Measurements from ENCODE around the gene WDR3. TPM values are rescaled to one million over a fixed set of nuclear protein-coding genes. Genes with fewer than 3 reads are reported as not detected.

The WDR3 gene
- total RNA-seq, 1 donor from 2014 or later: 31.8 TPM

- H3K36me3 Mint-ChIP-seq (ENCODE audit: low read depth, unreplicated experiment): no peaks in the 10 kb centered on the region
- Histone ChIP-seq H2AFZ (ENCODE audit: low read depth, low read length) (no peak overlapping the region), H3K4me1 (ENCODE audit: insufficient read depth, low read length) (no peaks in the 10 kb centered on the region), H3K79me2 (ENCODE audit: insufficient read depth, low read length) (no peaks in the 10 kb centered on the region), H3K4me2 (ENCODE audit: low read length) (no peak overlapping the region), H4K20me1 (ENCODE audit: insufficient read depth, low read length) (no peaks in the 10 kb centered on the region), H3K36me3 (ENCODE audit: insufficient read depth, low read length) (no peaks in the 10 kb centered on the region), H3K9ac (ENCODE audit: low read length) (no peak overlapping the region), H3K9me3 (ENCODE audit: insufficient read depth, low read depth, low read length) (no peaks in the 10 kb centered on the region), H3K27ac (ENCODE audit: low read depth, low read length) (no peak overlapping the region), H3K4me3 (ENCODE audit: insufficient read depth, low read depth, low read length) (no peak overlapping the region), H3K27me3 (ENCODE audit: insufficient read depth, low read length) (no peaks in the 10 kb centered on the region)
- FAIRE-seq (no peak), DNase-seq (ENCODE audit: low read depth) (no peak)
- no peaks in the 10 kb centered on the region for H3K9me3 Mint-ChIP-seq (ENCODE audit: unreplicated experiment)
- H3K27ac Mint-ChIP-seq (ENCODE audit: unreplicated experiment): no peak overlapping the region
- TF ChIP-seq EZH2 (IDR thresholded peaks at IDR 0.05; ENCODE audit: insufficient read depth, low read length): no peak
- TF ChIP-seq, protein P1, sequence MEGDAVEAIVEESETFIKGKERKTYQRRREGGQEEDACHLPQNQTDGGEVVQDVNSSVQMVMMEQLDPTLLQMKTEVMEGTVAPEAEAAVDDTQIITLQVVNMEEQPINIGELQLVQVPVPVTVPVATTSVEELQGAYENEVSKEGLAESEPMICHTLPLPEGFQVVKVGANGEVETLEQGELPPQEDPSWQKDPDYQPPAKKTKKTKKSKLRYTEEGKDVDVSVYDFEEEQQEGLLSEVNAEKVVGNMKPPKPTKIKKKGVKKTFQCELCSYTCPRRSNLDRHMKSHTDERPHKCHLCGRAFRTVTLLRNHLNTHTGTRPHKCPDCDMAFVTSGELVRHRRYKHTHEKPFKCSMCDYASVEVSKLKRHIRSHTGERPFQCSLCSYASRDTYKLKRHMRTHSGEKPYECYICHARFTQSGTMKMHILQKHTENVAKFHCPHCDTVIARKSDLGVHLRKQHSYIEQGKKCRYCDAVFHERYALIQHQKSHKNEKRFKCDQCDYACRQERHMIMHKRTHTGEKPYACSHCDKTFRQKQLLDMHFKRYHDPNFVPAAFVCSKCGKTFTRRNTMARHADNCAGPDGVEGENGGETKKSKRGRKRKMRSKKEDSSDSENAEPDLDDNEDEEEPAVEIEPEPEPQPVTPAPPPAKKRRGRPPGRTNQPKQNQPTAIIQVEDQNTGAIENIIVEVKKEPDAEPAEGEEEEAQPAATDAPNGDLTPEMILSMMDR (IDR thresholded peaks at IDR 0.05; ENCODE audit: insufficient read depth, low read depth, low read length): no peak
- no peak overlapping the region for H3K4me3 Mint-ChIP-seq (ENCODE audit: unreplicated experiment)
- H3K4me1 Mint-ChIP-seq (ENCODE audit: low read depth, unreplicated experiment): no peaks in the 10 kb centered on the region
- H3K27me3 Mint-ChIP-seq (ENCODE audit: low read depth, unreplicated experiment): no peaks in the 10 kb centered on the region
Observed at GRCh38 chr1:118013336-118013735, 83.8 kb downstream of the WDR3 start.

DNA sequence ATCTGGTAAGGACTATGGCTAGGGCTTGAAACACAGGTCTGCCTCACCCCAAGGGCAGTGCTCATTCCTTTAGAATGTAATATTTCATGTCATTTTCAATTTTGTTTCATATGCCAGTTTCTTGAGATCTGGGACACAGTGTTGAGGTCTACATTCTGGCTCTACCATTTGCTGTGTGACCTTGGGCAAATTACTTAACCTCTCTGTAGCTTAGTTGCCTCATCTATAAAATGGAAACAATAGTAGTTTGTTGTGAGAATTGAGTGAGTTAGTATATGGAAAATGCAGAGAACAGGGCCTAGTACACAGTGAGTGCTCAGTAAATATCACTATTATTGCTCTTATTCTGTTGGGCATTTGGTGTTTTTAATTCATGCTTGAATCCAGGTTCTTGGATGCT, 84.4 kb downstream of the WDR3 start:
- Mint-ChIP-seq H3K27me3 (ENCODE audit: low read depth, unreplicated experiment) (no peaks in the 10 kb centered on the region), H3K36me3 (ENCODE audit: low read depth, unreplicated experiment) (no peaks in the 10 kb centered on the region), H3K4me1 (ENCODE audit: low read depth, unreplicated experiment) (no peaks in the 10 kb centered on the region), H3K27ac (ENCODE audit: unreplicated experiment) (no peak overlapping the region), H3K9me3 (ENCODE audit: unreplicated experiment) (no peaks in the 10 kb centered on the region), H3K4me3 (ENCODE audit: unreplicated experiment) (no peak overlapping the region)
- FAIRE-seq (no peak), DNase-seq (ENCODE audit: low read depth) (no peak)
- no peaks in the 10 kb centered on the region for H3K27me3 ChIP-seq (ENCODE audit: insufficient read depth, low read length)
- no peaks in the 10 kb centered on the region for H3K36me3 ChIP-seq (ENCODE audit: insufficient read depth, low read length)
- no peak overlapping the region for H3K4me3 ChIP-seq (ENCODE audit: insufficient read depth, low read depth, low read length)
- no peaks in the 10 kb centered on the region for H3K79me2 ChIP-seq (ENCODE audit: insufficient read depth, low read length)
- H3K27ac ChIP-seq (ENCODE audit: low read depth, low read length): no peak overlapping the region
- no peak overlapping the region for H3K9ac ChIP-seq (ENCODE audit: low read length)
- no peak overlapping the region for H3K4me2 ChIP-seq (ENCODE audit: low read length)
- TF ChIP-seq, protein P1 (IDR thresholded peaks at IDR 0.05; ENCODE audit: insufficient read depth, low read depth, low read length): no peak
- TF ChIP-seq EZH2 (IDR thresholded peaks at IDR 0.05; ENCODE audit: insufficient read depth, low read length): no peak
- H2AFZ ChIP-seq (ENCODE audit: low read depth, low read length): no peak overlapping the region
- no peaks in the 10 kb centered on the region for H3K4me1 ChIP-seq (ENCODE audit: insufficient read depth, low read length)
- H3K9me3 ChIP-seq (ENCODE audit: insufficient read depth, low read depth, low read length): no peaks in the 10 kb centered on the region
- no peaks in the 10 kb centered on the region for H4K20me1 ChIP-seq (ENCODE audit: insufficient read depth, low read length)

Other genes with a start within 250 kb of the WDR3 start
- gene GDAP2, start 118 bp upstream of the WDR3 start, total RNA-seq: 27.6 and 31.6 TPM in 2 replicates